Measurements from ENCODE around the gene MIR17HG. TPM values are rescaled to one million over a fixed set of nuclear protein-coding genes. Genes with fewer than 3 reads are reported as not detected.

The MIR17HG gene
- polyA plus RNA-seq, 1 donor: 7.0 TPM

DNA sequence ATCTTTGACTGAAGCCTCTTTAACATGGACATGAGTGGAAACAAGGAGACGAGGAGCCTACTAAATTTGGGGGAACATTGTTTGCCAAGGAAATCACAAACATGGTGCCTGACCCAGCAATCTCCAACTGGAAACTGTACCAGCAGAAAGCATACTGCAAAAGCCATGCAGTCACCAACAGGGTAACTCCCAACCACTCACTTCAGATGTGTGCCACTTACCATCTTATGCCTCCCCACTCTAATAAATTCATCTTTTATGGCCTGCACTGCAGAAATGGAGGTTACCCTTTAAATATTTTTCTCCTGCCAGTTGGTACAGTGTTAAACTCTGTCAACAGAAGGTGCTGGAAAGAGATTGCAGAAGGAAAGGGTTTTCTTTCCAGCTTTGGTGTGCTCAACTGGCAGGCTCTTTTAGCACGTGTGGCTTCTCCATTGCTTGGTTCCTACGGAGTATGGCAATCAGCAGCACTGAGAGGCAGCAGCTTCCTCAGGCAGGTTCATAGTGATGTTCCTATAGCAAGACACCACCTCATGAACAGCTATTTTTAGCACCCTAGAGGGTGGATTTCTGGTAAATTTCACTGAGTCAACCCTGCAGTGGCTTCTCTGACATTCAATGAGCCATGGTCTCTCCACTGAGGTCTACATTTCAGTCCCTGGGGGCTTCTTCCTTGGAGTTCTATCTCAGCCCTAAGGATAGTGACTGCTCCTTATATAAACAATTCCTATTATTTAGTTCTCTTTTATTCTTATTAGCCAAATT, 21.4 kb downstream of the MIR17HG start:
- DNase-seq: no peak

DNA sequence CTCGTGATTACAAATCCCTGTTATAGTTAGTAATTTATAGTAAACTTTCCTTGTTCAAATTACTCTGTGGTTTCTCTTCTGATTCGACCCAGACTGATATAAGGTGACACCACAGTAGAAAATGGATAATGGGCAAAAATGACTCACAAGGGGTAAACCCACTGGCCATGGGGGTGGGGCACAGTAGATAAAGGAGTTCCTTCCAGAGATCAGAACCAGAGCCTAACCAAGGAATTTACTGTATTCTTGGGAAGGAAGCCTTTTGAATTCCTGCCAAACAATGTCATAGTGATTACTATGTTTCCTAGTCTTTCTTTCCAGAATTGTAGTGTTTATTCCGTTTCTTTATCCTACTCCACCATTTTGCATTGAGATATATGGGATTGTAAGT, 21.9 kb downstream of the MIR17HG start:
- no peak for DNase-seq

DNA sequence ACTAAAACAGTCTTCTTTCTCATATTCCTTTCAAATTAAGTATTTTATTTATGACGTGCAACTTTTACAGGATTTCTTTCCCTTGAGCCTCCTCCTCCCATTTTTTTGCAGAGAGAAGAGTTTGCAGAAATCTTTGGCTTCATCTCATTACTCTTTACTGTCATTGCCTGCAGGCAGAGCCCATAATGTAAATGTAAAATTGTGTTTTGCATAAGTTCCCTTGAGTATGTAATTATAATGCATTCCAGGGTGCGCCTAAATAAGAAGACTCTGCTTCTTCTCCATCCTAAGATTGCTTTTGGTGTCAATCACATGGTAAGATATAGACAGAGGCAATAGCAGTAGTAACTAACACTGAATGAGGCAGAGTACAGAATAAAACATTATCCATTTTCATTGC, 23.0 kb downstream of the MIR17HG start:
- no peak for DNase-seq

DNA sequence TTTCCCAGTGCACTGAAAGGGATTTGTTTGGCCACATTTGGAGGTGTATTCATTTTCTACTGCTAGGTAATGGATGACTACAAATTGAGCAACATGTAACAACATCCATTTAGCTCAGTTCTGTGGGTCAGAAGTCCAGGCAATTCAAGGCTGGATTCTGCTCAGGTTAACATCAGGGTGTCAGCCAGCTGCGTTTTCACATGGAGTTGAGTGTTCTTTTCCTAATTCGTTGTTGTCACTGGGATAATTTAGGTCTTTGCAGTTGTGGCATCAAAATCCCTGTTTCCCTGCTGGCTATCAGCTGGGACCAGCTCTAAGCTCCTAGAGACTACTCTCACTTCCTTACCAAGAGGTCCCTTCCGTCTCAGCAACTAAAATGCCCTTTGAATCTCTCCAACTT, 25.4 kb downstream of the MIR17HG start:
- DNase-seq: no peak

DNA sequence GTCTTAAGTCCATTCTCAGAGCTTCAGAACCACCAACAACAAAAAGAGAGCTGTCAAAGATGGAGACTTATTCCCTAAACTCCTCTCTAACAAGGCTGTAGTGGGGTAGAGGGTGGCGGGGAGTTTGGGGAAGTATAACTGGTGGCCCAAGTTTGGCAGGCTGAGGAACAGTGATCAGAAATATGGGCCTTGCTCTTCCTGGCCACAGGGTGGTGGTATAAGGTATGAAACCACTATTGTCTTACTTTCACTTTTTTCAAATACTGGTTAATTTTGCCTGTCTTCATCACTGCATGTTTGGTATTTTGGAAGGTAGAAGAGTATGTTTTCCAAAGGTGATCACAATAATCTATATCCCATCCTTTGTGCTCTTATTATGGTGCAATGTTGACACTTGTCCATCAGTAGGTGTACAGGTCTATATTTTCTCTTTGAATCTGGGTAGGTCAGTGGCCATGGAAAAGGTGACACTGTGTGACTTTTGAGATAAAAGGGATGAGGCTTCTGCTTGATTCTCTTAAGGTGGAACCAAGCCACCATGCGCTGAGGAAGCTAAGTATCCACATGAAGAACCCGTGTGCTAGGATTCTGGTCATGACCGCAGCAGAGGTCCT, 27.7 kb downstream of the MIR17HG start:
- no peak for DNase-seq

DNA sequence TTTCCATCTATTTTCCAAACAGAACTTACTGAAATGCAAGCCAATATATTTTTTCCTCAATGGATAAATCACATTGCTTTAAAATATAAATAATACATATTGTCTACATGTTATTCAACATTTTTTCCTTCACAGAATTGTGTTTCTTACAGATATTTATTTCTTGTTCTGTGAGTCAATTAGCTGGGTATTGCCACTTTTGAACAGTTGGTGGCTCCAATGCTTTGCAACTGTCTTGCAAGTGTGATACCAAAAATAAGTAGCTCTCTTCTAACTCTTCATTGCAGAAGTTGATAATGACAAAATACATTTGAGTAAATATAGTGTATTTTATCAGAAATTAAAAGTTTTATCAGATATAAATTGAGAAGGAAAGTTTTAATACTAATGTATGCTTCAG, 33.9 kb downstream of the MIR17HG start:
- peak; percentile 29 for DNase-seq

DNA sequence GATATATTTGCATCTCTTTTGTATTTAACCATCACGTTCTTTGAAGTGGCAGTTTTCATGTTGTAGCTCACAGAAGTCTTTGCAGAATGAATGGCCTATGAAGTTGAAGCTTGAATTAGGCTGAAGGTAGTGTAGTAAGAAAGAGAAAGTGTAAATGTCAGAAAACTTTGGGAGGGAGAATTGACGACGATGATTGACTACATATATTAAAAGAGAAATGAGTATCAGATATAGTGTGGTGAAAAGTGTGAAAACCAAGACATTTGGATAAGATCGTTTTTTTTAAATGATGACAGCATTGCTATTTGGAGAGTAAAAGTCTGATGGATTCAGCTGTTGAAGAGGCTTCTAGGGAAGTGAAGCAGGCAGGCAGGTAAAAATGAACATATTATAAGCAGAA, 36.3 kb downstream of the MIR17HG start:
- DNase-seq: no peak

DNA sequence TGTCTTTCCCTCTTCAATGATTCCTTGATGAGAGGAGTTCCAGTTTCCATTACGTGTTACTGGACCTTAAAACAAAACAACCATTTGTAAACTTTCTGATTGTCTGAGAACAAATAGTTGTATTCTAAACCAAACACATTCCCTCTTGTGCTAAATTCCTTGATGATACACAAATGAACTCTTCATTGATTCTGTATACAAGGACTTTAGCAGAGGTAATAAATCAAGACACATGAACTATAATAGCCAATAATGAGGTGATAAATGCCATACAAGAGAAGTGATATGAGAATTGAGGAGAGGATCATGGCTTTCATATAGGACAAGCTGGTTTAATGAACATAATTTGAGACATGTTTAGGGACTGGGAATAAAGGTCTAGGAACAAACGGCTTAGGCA, 37.4 kb downstream of the MIR17HG start:
- DNase-seq: no peak

DNA sequence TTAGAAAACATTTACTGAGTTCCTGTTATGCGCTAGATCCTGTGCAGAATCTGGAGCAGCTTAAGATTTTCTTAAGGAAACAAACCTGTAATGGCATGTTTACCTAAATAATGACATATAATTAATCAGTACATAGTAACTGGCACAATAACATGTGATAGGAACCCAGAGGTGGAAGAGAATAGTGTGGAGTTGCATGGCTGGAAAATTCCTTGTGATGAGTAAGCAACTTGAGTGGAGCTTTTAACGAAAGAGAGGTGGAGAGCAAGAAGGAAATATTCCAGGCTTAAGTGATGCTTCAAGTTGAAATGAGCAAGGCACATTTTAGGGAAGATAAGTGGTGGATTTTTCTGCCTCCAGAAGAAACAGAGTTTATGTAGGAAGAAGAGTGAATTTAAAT, 41.7 kb downstream of the MIR17HG start:
- DNase-seq: no peak

DNA sequence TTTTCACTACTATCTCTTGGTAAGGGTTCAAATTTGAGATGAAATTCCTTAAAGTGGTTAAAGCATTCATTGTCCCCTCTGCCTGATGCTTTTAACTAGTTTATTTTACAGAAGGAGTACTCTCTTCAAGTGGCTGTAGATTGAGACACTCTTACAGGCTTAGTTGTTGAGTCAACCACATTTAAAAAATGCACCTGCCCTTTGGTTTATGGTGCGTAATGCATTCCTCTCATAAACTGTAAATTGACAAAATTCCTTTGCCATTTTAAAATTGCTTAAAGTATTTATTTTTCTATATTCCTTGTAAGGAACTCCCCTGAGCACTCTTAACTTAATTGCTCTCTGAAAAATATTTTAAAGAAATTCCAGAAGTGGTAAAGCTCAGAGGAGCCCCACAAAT, 50.1 kb downstream of the MIR17HG start:
- no peak for DNase-seq

DNA sequence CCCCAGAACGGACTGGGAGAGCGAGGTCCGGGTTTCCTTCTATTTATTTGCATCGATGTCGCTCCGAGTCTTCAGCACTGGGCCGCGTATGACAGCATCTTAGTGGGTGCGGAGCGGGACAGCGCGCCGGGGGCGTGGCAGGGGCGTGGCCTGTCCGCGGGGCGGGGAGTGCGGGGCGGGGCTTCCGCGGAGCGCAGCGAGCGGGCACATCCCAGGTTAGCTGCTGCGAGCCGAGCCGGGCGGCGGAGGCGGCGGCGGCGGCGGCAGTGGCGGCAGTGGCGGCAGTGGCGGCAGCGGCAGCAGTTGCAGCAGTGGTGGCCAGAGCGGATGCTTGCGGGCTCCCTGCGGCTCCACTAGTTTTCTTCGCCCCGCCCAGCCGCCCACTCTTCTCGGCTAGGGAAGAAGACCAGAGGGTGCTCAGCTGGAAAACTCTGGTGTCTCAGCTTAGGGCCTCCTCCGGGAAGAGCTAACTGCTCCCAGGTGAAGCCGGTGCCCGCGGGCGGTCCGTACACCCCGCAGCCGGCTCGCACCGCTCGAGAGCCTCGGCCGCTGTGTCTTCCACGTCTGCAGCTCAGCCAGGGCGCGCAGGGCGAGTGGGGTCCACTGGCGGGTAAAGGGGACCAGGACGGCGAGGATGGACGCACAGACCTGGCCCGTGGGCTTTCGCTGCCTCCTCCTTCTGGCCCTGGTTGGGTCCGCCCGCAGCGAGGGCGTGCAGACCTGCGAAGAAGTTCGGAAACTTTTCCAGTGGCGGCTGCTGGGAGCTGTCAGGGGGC, 51.1 kb downstream of the MIR17HG start, which contains the start of gene GPC5:
GPC5 (plus strand) TSS at position 209 of the 776 bp plus-strand sequence.
- peak; percentile 63 for DNase-seq

DNA sequence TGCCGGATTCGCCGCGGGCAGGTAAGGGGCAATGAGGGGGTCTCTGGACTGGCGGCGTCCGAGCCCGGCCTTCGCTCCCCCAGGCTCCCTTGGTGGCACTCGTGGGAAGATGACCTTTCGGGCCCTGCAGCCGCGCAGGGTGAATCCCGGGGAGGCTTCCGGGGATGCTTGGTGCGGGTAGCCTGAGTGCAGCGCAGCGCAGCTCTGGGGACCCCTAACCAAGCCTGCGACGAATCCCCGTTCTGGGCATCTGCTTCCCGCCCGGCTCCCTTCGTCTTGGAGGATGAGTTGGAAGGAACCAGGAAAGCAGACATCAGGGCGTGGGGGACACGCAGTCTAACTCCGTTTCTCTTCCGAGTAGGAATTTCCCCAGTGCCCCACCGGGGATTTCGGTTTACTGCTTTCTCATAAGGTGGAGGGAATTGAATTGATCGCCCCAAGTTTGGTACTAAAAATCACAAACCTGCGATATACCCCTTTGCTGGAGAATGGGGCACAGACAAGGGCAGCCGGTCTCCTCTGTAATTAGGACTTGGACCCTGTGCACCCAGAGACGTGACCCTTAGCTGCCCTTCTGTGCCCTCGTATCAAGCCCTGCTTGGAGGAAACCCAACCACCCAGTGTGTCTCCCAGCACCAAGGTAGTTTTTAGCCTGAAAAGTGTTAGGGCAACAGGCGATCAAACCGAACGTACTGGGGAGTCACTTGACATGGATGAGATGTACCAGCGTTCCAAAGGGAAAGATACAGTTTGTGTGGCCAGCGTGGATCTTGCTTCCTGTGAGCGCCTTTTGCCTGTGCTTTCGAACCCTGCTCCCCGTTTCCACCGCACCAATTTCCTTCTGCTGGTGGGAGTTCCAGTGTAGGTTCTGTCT, 51.9 kb downstream of the MIR17HG start:
- no peak for DNase-seq

DNA sequence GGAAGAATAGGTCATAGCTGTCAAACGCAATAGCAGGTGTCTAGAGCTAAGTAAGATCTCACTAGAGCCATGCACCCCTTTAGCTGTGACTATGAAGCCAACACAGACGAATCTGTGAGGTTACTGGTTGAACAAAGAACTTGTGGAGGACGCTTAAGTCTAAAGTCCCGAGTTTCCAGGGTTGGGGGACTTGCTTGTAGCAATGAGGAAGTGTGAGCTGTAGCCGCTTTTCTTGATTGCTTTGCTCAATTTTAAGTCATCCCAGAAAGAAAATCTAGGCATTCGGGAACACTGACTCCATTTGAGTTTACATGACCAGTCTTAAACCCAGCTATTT, 52.5 kb downstream of the MIR17HG start:
- no peak for DNase-seq

DNA sequence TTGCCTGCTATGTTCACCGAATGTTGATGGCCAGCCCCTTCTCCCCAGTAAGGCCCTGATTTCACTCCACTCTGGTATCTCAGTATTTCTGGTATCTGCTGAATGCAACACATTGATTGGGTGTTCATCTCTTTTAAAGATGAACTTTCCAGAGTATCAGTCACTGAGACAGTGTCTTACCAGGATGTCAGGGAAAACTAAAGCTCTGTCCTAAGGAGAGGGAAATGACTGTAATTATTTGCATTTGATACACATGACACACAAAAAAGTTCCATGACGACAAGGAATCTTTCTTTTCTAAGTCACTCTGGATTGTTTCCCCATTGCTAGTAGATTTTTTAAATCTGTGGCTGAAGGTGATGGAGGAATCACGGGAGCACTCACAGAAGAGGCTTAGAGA, 53.2 kb downstream of the MIR17HG start:
- DNase-seq: no peak

DNA sequence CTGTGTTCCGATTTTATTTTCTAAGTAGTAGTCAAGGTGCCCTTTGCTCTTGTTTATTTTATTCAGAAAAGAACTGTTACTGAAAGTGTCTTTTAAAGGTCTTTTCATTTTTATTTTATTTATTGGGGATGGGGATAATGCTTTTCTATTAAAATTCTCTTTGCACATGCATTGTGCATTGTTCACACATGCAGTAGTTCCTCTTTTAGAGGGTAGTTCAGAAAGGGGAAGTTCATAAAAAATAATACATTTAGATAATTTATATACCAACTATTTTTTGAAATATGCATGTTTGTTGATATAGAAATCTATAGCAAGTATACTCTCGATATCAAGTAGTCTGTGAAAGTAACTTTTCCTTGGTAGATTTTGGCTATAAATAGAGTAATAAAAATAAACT, 54.4 kb downstream of the MIR17HG start:
- DNase-seq: no peak

Other genes starting within 250 kb of the MIR17HG start
- gene GPC5, start 50.9 kb downstream of the MIR17HG start, polyA plus RNA-seq (ENCODE audit: insufficient read length): 5.1 TPM